GM21723 (cell line): ENCODE results near the gene OLFM4.
A peak's percentile ranks its signal among the peaks of the same experiment; 100 is the strongest.
"Not testable (repeated sequence)": the region's sequence is repeated elsewhere in the genome, so short reads cannot be mapped to it uniquely, and the experiment has no call there.

Source experiments
- ATAC-seq: cut with Tn5 transposase; IDR thresholded peaks from one replicate; pipeline ENCODE4 v1.9.1; 2021; ENCODE audit warnings: mild to moderate bottlenecking, moderate library complexity; ENCODE audit not compliant: unreplicated experiment

The OLFM4 gene

DNA sequence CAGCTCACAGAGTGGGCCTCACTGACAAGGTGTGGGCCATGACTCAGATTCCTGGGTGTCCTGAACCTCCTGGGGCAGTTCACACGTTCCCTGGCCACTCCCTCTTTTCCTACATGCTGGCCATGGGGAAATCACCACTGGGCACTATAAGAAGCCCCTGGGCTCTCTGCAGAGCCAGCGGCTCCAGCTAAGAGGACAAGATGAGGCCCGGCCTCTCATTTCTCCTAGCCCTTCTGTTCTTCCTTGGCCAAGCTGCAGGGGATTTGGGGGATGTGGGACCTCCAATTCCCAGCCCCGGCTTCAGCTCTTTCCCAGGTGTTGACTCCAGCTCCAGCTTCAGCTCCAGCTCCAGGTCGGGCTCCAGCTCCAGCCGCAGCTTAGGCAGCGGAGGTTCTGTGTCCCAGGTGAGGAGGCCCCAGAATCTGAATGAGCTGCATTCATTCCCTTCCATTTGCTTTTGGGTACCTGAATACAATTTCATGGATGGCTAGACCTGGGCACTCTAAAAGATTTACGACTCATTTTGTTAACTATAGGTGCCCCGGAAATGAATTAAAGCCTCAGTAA, at the start of gene OLFM4:
TSS of gene OLFM4 (plus strand) at position 177 of the 567 bp plus-strand sequence. CDS start at position 201, 24 bp downstream.
- ATAC-seq: no peak

GRCh38 chr13:52978989-52979388, 49.6 kb upstream of the OLFM4 start:
- ATAC-seq: no peak

DNA sequence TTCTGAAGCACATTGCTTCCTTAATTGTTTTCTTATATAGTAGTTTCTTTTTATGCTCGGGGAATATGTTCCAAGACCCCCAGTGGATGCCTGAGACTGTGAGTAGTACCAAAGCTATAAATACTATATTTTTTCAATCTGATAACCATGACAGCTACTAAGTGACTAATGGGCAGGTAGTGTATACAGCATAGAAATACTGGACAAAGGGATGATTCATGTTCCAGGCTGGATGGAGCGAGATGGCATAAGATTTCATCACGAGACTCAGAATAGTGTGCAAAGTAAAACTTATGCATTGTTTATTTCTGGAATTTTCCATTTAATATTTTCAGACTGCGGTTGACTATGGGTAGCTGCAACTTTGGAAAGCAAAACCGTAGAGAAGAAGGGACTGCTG, 47.9 kb upstream of the OLFM4 start:
- ATAC-seq: no peak

DNA sequence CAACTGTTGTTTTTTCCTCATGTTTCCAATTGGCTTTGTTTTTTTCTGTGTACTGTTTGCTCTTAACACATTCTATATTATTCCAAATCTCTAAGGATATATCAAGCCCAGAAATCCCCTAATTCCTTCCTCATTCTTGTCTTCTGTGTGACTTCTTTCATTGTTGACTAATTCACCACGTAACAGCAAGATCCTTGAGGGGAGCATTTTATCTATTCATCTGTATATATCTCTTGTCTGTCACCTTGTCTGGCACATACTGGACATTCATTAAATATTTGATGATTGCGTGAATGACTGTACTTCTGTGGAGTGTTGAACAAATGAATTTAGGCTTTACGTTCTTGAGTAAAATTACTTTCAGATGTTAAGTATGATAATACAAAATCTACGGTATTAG, 44.8 kb upstream of the OLFM4 start:
- ATAC-seq: no peak

- no peak for ATAC-seq
These were observed 43.7 kb upstream of the OLFM4 start for GRCh38 chr13:52984881-52985363.

- ATAC-seq: no peak
These were observed 37.1 kb upstream of the OLFM4 start for GRCh38 chr13:52991344-52992020.

GRCh38 chr13:52992110-52992509, 36.5 kb upstream of the OLFM4 start:
- ATAC-seq: no peak

- no peak for ATAC-seq
These were observed 34.6 kb upstream of the OLFM4 start for GRCh38 chr13:52994051-52994450.

- ATAC-seq: no peak
These were observed 33.7 kb upstream of the OLFM4 start for GRCh38 chr13:52994865-52995264.

- no peak for ATAC-seq
These were observed 32.7 kb upstream of the OLFM4 start for GRCh38 chr13:52995946-52996345.

GRCh38 chr13:52997951-52998876, 30.4 kb upstream of the OLFM4 start:
- no peak for ATAC-seq

GRCh38 chr13:52999093-52999696, 29.4 kb upstream of the OLFM4 start:
- no peak for ATAC-seq

GRCh38 chr13:53001444-53002225, 27.0 kb upstream of the OLFM4 start:
- no peak for ATAC-seq

DNA sequence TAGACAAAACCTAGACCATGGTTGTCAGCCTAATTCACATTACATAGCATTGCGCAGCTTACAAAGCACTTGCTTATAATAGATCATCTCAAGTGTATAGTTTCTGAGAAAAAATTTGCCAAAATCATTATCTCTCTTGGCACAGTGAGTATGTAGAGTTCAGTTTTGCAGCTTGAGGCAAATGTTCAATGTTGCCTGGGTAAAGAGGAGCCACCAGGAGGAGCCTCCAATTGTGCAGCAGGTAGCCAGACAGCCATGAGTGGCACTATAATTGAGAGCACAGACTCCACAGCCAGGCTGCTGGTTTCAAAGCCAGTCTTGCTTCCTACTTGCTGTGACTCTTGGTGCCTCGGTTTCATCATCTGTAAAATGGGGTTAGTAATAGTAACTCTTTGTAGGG, 24.0 kb upstream of the OLFM4 start:
- no peak for ATAC-seq

DNA sequence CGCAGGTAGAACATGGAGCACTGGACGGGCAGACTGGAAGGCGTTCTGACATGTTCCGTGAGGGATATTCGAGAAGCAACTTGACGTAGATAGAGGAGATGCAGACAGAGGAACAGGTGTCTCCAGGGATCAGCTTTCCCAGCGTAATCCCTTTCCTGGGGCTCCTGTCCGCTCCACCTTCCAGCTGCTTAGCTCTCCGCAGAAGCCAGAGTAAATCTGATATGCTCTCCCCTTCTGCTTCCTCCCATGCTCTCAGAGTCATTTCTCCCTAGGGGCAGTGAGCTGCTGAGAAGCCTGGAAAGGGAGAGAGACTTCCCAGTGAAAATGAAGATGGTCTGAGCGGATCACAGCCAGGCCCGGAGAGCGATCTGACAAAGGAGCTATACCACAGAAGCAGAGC, 23.0 kb upstream of the OLFM4 start:
- no peak for ATAC-seq

- no peak for ATAC-seq
These were observed 20.7 kb upstream of the OLFM4 start for GRCh38 chr13:53007872-53008271.

GRCh38 chr13:53010374-53011105, 18.1 kb upstream of the OLFM4 start:
- ATAC-seq: no peak

GRCh38 chr13:53012707-53013106, 15.9 kb upstream of the OLFM4 start:
- ATAC-seq: peak; percentile 79

DNA sequence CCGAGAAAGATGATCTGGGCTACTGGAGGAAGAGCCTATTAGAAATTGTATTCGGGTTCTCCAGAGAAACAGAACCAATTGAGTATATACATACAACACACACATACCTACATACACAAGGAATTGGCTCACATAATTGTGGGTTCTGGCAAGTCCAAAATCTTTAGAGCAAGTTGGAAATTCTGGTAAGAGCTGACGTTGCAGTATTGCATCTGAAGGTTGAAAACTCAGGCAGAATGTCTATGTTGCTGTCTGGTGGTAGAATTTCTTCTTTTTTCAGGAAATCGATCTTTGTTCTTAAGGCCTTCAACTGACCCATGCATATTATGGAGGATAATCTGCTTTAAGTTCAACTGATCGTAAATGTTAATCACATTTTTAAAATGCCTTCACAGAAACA, 15.5 kb upstream of the OLFM4 start:
- ATAC-seq: peak; percentile 15

- ATAC-seq: not testable (repeated sequence)
These were observed 14.6 kb upstream of the OLFM4 start for GRCh38 chr13:53014018-53014417.
